Heart left ventricle (tissue), 13 donors: Measurements from ENCODE around the gene SLC16A10.
"Not testable (repeated sequence)": the region's sequence is repeated elsewhere in the genome, so short reads cannot be mapped to it uniquely, and the experiment has no call there.

Experiments
- POLR2A ChIP-seq, 2 donors: fragments of 450-650 bp; IDR thresholded peaks; one replicate each; pipeline ENCODE4 v1.6.1; 2017; ENCODE audit warnings: antibody characterized with exemption in 2 of 2, mild to moderate bottlenecking in 2 of 2, moderate library complexity in 2 of 2
- TF ChIP-seq, protein P1 (sequence below), 12 donors: fragments of 200-600 bp; sonication (generic) in 4 of 12; IDR thresholded peaks; one replicate each; pipeline versions ENCODE4 v1.5.0 to v1.8.0; 2018 to 2022; ENCODE audit warnings: antibody characterized with exemption in 12 of 12, mild to moderate bottlenecking in 5 of 12
- donor health status: ischemic (EF 13 %, LVEDD 7.1; RV severe dilation, severe dysfunction).
- donor health status: DM: no; HTN: yes; CAD: no.
- donor health status: DM: no; HTN: no; CAD: no.
- donor health status: ischemic (EF 25% LVEDD 6.9; RV normal size, moderate dysfunction).
- donor health status: ischemic (EF 25% LVEDD 5.7; RV mildly dilated, moderate dysfunction).
- donor health status: ischemic (EF 35%, LVEDD 5.7; RV mildly dilated, moderate dysfunction).
- donor health status: nonischemic (EF 11% LVEDD 7.7; RV severe dilation, severe dysfunction).
- donor health status: DM: yes; HTN: yes; CAD: no.
- donor health status: PGD.
- donor health status: ischemic (EF 29% LVEDD 5.4; RV normal size, mild dysfunction).
- donor health status: nonischemic (EF 23%, LVEDD 6.1; RV moderate dilation, normal function).

GRCh38 chr6:111203539-111203938, 116.2 kb downstream of the SLC16A10 start:
- TF ChIP-seq, protein P1, sequence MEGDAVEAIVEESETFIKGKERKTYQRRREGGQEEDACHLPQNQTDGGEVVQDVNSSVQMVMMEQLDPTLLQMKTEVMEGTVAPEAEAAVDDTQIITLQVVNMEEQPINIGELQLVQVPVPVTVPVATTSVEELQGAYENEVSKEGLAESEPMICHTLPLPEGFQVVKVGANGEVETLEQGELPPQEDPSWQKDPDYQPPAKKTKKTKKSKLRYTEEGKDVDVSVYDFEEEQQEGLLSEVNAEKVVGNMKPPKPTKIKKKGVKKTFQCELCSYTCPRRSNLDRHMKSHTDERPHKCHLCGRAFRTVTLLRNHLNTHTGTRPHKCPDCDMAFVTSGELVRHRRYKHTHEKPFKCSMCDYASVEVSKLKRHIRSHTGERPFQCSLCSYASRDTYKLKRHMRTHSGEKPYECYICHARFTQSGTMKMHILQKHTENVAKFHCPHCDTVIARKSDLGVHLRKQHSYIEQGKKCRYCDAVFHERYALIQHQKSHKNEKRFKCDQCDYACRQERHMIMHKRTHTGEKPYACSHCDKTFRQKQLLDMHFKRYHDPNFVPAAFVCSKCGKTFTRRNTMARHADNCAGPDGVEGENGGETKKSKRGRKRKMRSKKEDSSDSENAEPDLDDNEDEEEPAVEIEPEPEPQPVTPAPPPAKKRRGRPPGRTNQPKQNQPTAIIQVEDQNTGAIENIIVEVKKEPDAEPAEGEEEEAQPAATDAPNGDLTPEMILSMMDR (IDR thresholded peaks at IDR 0.05) = not testable (repeated sequence)
- not testable (repeated sequence) for TF ChIP-seq POLR2A (IDR thresholded peaks at IDR 0.05)
